Measurements from ENCODE around the gene ZNF792.
"Not testable (repeated sequence)": the region's sequence is repeated elsewhere in the genome, so short reads cannot be mapped to it uniquely, and the experiment has no call there.

ZNF792 gene

DNA sequence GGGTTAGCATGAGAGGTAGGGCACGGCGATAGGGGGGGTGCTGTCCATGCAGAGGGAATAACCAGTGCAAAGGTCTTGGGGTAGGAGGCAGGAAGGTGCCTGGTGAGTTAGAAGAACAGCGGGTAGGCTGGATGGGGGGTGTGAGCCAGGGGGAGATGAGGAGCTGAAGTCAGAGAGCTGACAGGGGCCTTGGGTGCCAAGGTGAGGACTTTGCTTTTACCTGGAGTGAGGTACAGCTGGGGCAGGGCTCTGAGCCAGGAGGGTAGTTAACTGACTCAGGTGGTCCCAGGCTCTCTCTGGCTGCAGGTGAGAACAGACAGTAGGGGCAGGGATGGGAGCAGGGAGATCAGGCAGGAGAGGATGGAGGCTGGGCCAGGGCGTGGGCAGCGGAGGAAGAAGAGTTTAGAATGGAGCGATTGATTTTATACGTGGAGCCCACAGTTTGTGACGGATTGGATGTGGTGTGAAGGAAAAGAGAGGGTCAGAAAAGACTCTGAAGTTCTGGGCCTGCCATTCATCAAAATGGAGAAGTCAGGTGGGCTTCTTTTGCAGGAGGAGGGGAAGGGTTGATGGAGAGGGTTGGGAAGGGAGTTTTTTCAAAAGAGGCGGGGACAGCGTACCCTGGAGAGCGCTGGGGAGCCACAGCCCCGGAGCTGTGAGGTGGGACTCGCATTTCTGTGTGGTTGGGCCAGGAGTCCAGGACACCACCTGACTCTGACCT lies 34.9 kb upstream of the ZNF792 start:
- no peak for DNase-seq (ENCODE audit: low read depth in 3 of 3)

GRCh38 chr19:34998224-34998623 lies 34.2 kb upstream of the ZNF792 start:
- DNase-seq (ENCODE audit: low read depth in 3 of 3), result not testable (repeated sequence)

DNA sequence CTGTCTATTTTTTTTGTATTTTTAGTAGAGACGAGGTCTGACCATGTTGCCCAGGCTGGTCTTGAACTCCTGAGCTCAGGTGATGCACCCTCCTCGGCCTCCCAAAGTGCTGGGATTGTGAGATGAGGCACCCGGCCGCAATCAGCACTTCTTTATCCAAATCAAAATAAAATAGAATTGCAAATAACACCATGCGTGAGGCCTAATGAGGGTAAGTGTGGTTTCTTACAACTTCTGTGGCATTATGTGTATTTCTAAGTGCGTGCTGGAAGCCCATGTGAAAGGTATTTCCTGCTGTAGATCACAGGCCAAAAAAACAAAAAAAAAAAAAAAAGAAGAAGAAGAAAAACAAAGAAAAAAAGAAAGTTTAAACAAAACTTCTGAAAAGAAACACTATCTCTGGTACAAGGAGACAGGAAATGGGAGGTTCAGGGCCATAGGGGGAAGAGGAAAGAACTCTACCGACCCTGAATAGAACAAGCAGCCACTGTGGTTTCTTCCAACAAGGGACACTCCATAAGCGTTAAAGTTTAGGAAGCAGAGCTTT lies 33.1 kb upstream of the ZNF792 start:
- DNase-seq (ENCODE audit: low read depth in 3 of 3), result no peak

GRCh38 chr19:34995551-34995950 lies 31.5 kb upstream of the ZNF792 start:
- no peak for DNase-seq (ENCODE audit: low read depth in 3 of 3)

DNA sequence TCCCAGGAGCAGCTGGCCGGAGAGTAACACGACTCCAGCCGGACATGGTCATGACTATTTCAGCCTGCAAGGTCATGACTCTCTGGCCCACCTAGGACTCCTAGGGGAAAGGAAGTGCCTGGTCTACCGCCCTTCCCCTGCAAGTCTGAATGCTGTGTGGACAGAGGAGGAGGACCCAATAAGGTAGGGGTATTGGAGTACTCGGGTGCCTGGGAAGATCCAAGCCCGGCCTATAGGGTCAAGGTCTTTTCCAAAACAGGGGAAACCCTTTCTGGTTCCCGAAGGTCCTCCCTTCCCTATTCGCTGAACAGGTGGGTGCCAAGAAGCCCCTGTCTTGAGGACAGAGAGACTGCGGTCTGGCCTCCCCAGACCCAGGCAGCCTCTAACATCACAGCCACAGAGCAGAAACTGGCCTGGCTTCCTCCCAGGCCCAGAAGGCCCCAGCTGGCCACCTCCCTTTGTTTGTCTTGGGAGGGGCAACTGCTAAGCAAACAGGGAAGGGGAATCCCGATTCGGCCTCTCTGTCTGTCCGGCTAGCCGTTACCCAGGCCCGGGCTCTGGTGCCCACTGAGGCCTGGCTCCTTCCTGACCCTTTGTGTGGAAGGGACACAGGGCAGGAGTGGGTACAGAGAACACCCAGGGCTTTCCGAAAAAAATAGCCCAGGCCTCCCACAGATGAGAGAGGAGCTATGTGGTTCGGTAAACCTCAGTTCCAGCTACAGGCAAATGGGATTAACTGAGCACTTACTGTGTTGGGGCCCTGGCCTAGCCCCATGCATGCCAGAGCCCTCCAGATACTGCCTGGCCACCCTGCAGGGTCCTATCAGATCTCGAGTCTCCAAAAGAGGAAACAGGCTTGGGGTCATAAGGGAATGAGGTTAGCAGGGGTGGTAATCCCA lies 30.9 kb upstream of the ZNF792 start:
- DNase-seq (ENCODE audit: low read depth in 3 of 3), result no peak

DNA sequence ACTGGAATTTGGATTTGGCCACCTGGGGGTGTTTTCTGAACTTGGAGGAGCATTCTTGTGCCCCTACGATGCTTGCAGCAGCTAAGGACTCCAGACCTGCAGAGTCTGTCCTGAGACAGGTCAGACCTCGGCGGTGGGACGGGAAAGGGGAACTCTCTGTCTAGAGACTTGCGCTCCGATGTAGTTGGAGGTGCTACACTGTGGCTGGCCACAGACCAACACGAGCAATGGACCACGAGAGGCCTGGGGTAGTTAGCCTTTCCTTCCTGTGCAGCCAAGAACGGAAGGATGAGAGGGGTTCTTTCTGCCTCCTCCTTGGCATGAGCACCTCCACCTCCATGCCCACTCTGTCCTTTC lies 30.2 kb upstream of the ZNF792 start:
- DNase-seq (ENCODE audit: low read depth in 3 of 3), result no peak

- not testable (repeated sequence) for DNase-seq (ENCODE audit: low read depth in 3 of 3)
Observed at GRCh38 chr19:34992582-34992981, 28.6 kb upstream of the ZNF792 start.

GRCh38 chr19:34991542-34992333 lies 27.7 kb upstream of the ZNF792 start:
- DNase-seq (ENCODE audit: low read depth in 3 of 3), result no peak

GRCh38 chr19:34990578-34991192 lies 26.7 kb upstream of the ZNF792 start:
- DNase-seq (ENCODE audit: low read depth in 3 of 3), result no peak

DNA sequence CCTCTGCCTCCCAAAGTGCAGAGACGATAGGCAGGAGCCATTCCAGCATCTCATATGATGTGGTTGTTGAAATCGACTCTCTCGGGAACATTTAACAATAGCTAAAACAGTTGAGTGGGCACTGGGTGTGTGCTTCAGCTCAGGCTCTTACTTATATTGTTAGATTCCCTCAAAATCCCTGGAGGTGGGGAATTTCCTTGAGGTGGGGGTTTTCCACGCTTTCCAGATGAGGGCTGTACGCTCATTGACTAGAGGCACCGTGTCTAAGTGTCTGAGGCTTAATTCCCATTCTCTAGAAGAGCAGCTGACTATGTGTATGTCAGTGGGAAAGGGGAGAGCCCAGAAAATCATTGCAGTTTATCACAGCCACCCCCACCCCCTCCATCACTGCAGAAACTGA lies 25.3 kb upstream of the ZNF792 start:
- no peak for DNase-seq (ENCODE audit: low read depth in 3 of 3)

DNA sequence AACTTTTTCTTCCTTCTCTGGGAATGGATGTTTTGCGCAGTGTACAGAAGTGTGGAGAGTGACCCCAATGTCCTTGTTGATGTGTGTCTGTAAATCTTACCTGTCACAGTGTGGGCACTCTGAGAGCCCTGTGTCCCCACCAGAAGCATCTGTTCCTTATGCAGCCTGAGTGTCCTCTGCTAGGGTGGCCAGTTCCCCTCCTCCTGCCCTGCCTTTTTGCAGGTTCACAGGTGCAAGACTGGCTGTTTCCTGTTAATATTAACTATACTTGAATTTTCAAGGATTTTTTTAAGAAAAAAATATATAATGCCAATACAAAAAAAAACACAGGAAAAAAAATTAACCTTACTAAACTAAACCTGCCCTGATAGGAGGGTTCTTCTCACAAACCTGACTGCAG lies 24.1 kb upstream of the ZNF792 start:
- DNase-seq (ENCODE audit: low read depth in 3 of 3), result no peak

- DNase-seq (ENCODE audit: low read depth in 3 of 3), result no peak
Observed at GRCh38 chr19:34985249-34986022, 21.4 kb upstream of the ZNF792 start.

DNA sequence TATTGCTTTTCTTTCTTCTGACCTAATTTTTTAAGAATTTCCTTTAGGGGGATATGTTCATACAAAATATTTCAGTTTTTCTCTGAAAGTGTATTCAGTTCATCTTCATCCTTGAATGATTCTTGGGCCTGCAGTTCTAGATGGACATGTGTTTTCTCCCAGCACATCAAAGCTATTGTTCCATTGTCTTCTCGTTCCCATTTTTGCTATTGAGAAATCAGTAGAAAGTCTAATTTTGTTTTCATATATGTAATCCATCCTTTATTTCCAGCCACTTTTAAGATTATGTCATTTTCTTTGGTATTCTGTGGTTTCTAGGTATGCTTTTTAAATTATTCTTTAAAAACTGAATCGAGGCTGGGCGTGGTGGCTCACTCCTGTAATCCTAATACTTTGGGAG lies 20.3 kb upstream of the ZNF792 start:
- no peak for DNase-seq (ENCODE audit: low read depth in 3 of 3)

- DNase-seq (ENCODE audit: low read depth in 3 of 3), result no peak
Observed at GRCh38 chr19:34983786-34984185, 19.8 kb upstream of the ZNF792 start.

GRCh38 chr19:34982275-34982674 lies 18.2 kb upstream of the ZNF792 start:
- no peak for DNase-seq (ENCODE audit: low read depth in 3 of 3)

GRCh38 chr19:34979819-34980640 lies 16.0 kb upstream of the ZNF792 start:
- no peak for DNase-seq (ENCODE audit: low read depth in 3 of 3)

GRCh38 chr19:34976611-34977010 lies 12.6 kb upstream of the ZNF792 start:
- no peak for DNase-seq (ENCODE audit: low read depth in 3 of 3)

- DNase-seq (ENCODE audit: low read depth in 3 of 3), result no peak
Observed at GRCh38 chr19:34975056-34975455, 11.0 kb upstream of the ZNF792 start.

GRCh38 chr19:34974646-34975045 lies 10.6 kb upstream of the ZNF792 start:
- no peak for DNase-seq (ENCODE audit: low read depth in 3 of 3)

GRCh38 chr19:34972163-34972705 lies 8.2 kb upstream of the ZNF792 start:
- DNase-seq (ENCODE audit: low read depth in 3 of 3), result no peak

All from stimulated activated CD4-positive, alpha-beta T cell treated with anti-CD3 and anti-CD28 coated beads, TNF-alpha, amount 100 ng/mL, for 4 hours (primary cell).